GM18520 (cell line): ENCODE measurements around the gene AKAP8.
A peak's percentile ranks its signal among the peaks of the same experiment; 100 is the strongest.
"Not testable (repeated sequence)": the region's sequence is repeated elsewhere in the genome, so short reads cannot be mapped to it uniquely, and the experiment has no call there.

Experiments
- ATAC-seq: cut with Tn5 transposase; IDR thresholded peaks from one replicate; pipeline ENCODE4 v1.9.1; 2021; ENCODE audit not compliant: unreplicated experiment

The AKAP8 gene

GRCh38 chr19:15404097-15404779 lies 24.7 kb upstream of the AKAP8 start:
- ATAC-seq = no peak

DNA sequence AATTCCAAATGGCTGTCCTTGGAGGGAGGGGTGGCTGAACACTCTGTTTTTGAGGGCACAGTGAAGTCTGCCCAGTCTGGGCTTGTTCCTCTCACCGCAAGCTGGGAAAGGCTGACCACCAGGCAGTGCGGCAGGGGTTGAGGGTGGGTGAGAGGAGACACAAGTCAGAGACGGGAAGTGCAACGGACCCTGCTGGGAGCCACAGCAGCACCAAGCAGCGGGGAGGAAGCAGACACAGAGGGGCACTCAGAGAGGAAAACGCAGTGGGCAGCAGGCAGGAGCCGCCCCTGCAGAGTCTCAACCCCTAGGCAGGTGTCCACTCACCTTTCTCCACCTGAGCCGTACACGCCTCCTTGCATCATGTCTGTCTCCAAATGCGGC lies 23.6 kb upstream of the AKAP8 start:
- ATAC-seq = no peak

DNA sequence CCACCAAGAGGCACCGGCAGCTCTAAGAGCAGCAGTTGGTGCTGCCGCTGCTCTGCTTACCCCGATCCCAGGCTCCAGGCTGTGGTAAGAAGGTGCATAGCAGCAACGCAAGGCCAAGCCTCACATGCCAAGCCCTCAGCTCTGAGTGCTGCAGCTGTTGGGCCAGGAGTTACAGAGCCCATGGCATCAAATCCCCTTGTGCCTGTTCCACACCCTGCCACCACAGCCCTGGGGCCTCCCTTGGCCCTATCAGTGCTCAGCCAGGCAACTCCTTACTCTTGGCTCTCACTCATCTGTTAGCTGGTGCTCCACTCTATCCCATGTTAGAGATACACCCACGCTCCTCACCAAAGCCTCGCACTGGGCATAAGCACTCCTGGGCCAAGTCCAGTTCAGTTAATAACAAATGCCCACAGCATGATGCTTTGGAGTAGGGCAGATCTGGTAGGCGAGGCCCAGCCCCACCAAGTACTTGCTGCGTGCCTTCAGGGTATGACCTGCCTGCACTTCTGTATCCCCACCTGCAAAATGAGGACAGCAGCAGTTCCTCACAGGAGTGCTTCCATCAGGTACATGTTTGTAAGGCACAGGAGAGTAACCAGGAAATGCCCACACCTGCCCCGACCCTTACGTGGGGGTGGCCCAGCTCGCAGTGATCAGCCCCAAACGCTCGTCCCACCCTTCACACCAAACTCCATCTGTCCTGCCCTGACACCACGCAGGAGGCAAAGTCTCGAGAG lies 23.0 kb upstream of the AKAP8 start:
- no peak for ATAC-seq

GRCh38 chr19:15401397-15401710 lies 21.8 kb upstream of the AKAP8 start:
- ATAC-seq = no peak

- ATAC-seq = no peak
These were observed 21.2 kb upstream of the AKAP8 start for GRCh38 chr19:15400521-15401396.

DNA sequence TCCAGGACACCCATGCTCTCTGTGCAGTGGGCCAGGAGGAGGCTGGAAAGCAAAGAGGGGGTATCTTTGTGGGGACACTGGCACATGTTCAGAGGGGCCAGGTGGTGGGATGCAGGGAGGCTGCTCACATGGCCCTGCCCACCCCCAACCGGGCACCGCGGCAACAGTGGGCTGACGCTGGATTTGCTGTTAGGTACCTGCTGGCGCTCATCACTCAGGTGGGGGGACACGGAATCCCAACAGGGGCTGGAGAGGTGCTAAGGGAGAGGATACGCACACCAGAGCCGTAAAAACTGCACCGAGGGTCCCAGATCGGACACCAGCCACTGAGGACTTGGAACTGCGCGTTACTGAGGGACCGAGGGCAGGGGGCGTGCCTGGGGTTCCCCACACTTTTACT lies 20.0 kb upstream of the AKAP8 start:
- no peak for ATAC-seq

DNA sequence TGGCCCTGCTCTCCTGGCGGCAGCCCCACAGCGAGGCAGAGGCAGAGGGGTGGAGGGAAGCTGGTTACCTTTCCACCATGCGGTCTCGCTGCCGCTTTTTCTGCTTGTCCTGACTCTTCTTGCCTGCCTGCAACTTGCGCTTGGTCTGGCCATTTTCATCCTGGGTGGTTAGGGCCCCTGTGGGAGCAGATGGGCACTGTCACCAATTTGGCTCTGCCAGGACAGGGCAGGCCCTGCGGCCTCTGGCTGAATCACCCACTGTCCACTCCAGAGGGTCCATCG lies 19.6 kb upstream of the AKAP8 start:
- no peak for ATAC-seq

DNA sequence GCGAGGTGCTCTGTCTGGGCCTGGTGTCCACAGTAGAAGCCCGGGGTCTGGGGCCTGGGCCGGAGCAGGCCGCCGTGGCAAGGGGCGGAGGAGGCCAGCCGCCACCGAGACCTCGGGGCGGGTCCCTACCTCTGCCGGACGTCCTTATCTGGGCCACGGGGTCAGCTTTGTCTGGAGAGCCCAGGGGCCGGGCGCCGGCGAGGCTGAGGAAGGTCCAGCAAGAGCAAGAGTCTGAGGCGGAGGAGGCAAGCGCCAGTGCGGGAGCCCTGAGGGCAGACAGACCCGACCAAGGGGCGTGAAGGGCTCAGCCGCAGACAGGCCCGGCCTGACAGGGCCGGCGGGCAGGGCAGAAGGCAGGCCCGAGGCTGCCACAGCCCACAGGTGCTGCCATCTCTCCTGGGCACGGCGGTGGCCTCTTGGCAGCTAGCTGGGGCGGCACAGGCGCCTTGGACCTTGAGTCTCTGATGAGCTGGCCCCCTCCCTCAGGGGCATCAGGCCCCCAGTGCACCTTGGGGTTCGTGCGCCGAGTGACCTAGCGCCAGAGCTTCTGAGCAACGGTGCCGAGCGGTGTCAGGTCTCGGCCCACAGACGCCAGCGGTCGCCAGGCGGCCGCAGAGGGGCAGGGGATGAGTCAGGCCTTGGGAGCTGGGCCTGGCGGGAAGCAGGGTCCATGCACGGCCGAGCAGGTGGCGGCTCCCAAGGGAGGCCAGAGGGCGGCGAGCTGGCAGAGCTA lies 19.1 kb upstream of the AKAP8 start:
- ATAC-seq = no peak

DNA sequence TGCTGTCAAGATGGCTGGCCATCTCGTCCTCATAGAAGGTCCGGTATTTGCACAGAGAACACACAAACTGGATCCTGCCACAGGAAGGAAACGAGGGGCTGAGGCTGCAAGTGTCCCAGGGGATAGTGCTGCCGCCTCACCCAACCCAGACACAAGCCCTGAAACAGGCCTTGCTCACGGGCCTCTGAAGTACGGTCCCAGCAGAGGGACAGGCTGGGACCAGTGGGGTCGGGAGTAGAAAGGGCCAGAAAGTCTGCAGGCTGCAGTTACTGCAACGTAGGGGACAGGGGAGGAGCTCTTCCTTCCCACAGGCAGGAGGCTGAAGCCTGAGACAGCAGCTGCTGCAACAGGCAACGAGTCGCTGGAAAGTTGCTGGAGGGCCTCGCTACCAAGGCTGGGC lies 18.2 kb upstream of the AKAP8 start:
- ATAC-seq = no peak

DNA sequence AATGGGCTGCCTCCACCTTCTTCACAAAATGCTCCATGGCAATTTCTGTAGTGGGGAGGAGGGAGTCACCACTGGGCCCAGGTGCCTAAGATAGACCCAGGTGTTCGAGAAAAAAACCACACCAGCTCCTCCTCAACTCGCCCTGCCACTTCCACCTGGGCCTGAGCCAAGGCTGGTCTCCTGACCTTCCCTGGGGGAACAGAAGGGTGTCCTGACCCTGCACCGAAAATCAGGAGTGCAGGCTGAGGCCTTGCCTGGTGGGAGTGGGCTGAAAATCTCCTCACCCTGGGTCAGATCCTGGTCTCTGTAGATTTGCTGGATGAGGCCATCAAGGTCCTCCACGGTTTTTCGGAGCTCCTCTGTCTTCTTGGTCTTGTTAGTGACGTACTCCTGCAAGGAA lies 17.6 kb upstream of the AKAP8 start:
- ATAC-seq = no peak

DNA sequence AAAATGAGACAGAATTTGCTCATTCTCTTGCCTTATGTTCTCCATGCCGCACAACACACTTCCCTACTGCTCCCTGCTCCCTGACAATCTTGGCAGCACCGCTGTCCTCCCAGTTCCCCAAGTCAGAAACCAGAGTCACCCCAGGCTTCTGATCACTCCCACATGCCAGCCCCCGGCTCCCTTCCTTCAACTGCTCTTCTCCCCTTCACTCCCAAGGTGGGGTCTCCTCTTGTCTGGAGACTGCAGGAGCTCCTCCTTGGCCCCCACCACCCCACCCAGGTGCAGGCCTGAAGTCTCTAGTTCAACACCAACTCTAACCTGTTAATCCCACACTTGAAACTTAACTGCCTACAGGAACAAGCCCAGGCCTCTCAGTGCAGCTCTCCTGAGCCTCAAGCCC lies 16.8 kb upstream of the AKAP8 start:
- ATAC-seq = no peak

DNA sequence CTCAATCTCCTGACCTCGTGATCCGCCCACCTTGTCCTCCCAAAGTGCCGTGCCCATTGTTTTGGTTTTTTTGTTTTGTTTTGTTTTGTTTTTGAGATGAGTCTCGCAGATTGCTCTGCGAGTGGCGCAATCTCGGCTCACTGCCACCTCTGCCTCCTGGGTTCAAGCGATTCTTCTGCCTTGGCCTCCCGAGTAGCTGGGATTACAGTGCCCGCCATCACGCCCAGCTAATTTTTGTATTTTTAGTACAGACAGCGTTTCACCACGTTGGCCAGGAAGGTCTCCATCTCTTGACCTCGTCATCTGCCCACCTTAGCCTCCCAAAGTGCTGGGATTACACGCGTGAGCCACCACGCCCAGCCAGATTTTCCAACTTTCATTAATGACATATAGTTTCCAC lies 15.7 kb upstream of the AKAP8 start:
- not testable (repeated sequence) for ATAC-seq

DNA sequence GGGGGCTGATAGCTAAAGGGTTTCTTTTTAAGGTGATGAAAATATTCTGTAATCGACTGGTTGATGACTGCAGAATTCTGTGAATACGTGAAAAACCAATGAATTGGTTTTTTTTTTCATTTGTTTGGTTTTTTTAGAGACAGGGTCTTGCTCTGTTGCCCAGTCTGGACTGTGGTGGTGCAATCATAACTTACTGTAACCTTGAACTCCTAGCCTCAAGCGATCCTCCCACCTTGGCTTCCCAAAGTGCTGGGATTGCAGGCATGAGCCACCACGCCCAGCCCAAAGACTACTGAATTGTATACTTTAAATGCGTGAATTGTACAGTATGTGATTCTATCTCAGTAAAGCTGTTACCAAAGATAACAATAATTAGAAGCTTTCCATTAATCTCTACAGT lies 14.8 kb upstream of the AKAP8 start:
- no peak for ATAC-seq

GRCh38 chr19:15393963-15394362 lies 14.4 kb upstream of the AKAP8 start:
- no peak for ATAC-seq

- ATAC-seq = no peak
These were observed 11.2 kb upstream of the AKAP8 start for GRCh38 chr19:15390814-15391213.

DNA sequence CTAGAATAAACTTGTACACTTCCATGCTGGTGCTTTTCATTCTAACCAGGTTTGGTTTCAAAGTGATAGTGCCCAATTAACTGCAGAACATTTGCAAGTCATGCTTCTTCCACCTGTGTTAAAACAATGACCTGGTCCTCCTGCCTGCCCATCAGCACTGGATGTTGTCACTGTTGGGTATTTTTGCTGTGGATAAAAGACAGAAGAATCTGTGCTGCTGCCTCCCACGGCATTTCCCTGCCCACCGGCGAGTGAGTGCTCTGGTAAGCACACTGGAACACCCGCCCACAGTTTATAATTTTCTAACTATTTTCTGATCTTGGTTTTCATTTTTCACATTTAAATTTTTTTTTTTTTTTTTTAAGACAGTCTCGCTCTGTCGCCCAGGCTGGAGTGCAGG lies 2.3 kb upstream of the AKAP8 start:
- ATAC-seq = no peak

DNA sequence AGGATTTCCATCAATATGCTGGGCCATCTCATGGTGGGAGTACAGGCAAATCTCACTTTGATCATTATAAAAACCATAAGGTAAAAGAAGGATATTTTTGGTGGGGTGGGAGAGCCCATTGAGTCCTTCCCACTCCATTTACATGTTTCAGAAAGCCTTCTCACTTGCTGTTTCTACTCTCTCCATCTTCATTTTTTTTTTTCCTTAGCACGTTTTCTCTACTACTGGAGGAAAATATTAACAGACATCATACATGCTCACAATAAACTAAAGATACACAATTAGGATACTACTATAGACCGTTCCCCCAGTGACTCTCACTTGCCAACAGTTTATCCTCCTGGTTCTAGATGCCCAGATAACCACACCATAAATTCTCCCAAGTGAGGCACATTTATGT lies 1.8 kb upstream of the AKAP8 start:
- ATAC-seq = no peak

GRCh38 chr19:15379999-15380647 lies 536 bp upstream of the AKAP8 start:
- ATAC-seq = peak; percentile 6

- ATAC-seq = no peak
These were observed 979 bp downstream of the AKAP8 start for GRCh38 chr19:15378534-15379082.

DNA sequence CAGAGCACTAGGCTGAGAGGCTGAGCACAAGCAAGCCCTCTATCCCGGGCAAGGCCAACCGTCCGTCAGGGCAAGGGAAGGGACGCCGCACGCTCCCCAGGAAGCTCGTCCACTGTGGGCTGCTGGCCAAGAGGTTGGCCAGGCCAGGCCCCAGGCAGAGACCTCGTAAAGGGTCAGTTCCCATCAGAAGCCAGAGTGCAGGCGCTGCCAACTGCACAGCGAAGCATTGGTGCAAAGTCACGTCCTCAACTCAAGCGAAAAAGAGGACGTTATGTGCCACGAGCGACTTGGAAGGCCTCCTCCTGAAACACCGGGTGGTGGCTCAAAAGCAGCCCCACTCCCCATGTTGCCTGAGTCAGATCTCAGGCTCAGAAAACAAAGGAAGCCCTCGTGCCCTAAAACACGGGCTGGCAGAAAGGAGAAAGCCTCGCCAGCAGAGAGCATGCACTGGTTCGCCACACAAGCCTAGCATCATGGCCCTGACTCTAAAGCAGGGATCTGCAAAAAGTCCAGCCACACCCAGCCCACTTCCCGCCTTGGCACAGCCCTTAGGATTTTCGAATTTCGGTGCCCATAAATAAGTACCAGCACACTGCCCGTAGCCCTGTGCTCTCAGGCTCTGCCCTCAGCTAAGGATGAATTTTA lies 4.7 kb downstream of the AKAP8 start:
- no peak for ATAC-seq
